Measurements from ENCODE around the gene CIBAR2.

- TF ChIP-seq CTCF (IDR thresholded peaks at IDR 0.05), result no peak
- TF ChIP-seq POLR2A (IDR thresholded peaks at IDR 0.05), result no peak
- no peak for TF ChIP-seq POLR2AphosphoS5 (IDR thresholded peaks at IDR 0.05)
Observed at GRCh38 chr16:85110105-85110504, 2.2 kb downstream of the CIBAR2 start.
